Left kidney (tissue), 8 donors: ENCODE results near the gene DCAF8L1. TPM values are rescaled to one million over a fixed set of nuclear protein-coding genes. Genes with fewer than 3 reads are reported as not detected.
"Not testable (repeated sequence)": the region's sequence is repeated elsewhere in the genome, so short reads cannot be mapped to it uniquely, and the experiment has no call there.

ENCODE experiments used
- DNase-seq: peaks from one replicate; pipeline ENCODE4 v3.0.0-alpha.2; 2013
- long read RNA-seq, 8 donors: transcript quantifications; one replicate each; lab custom pipeline, GENCODE V29; 2026
- polyA plus RNA-seq: library from polyadenylated mRNA; unstranded; fragments of 120-200 nt; gene quantifications from one replicate; pipeline ENCODE4 v1.2.1, GENCODE V29; 2013; ENCODE audit not compliant: insufficient read length

The DCAF8L1 gene
- polyA plus RNA-seq = not detected
- long read RNA-seq, donor 1 = 0 reads
- long read RNA-seq, donor 2 = 0 reads
- long read RNA-seq, donor 3 = 0 reads
- long read RNA-seq, donor 4 = 0 reads
- long read RNA-seq, donor 5 = 0 reads
- long read RNA-seq, donor 6 = 0 reads
- long read RNA-seq, donor 7 = 0 reads
- long read RNA-seq, donor 8 = 0 reads

- DNase-seq = no peak
Observed at GRCh38 chrX:27981349-27981748, at the start of gene DCAF8L1. Gene DCAF8L1, minus strand, starts transcription at chrX:27981449. Its CDS starts 115 bp downstream, at chrX:27981334.

GRCh38 chrX:28022371-28022770 is 41.1 kb upstream of the DCAF8L1 start:
- no peak for DNase-seq

DNA sequence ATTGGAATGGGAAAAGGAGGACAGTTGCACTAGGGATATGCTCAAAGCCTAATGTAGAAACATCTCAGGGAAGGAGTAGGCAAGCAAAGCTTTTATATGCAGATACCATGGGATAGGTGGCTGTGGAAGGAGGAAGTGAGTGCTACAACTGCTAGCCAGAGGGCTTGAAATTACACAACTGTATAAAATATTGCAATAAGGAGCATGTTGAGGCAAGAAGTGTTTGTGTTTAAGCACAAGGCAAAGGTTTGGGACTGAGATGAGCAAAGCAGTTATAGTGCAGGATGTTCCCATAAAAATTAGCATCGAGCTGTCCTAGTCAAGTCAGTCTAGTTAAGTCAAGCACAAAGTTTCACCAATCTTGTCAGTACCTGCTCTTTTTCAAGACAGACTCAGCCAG is 35.6 kb upstream of the DCAF8L1 start:
- DNase-seq = no peak

GRCh38 chrX:28015993-28016392 is 34.7 kb upstream of the DCAF8L1 start:
- no peak for DNase-seq

GRCh38 chrX:28010875-28011274 is 29.6 kb upstream of the DCAF8L1 start:
- DNase-seq = no peak

DNA sequence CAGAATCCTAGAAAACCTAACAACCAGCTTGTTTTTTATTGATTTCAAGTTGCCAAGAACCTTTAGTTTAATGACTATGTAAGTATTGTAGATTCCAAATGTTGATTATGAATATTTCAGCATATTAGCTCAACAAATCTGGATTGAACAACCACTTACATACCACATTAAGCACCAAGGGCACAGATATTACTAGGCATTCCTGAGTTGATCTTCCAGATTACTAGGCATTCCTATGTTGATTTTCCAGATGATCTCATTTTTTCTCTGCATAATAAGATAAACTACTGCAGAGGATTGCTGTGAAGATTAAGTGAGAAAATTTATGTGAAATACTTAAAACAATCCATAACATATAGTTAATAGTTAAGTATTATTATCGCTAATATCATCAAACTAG is 17.4 kb upstream of the DCAF8L1 start:
- no peak for DNase-seq

DNA sequence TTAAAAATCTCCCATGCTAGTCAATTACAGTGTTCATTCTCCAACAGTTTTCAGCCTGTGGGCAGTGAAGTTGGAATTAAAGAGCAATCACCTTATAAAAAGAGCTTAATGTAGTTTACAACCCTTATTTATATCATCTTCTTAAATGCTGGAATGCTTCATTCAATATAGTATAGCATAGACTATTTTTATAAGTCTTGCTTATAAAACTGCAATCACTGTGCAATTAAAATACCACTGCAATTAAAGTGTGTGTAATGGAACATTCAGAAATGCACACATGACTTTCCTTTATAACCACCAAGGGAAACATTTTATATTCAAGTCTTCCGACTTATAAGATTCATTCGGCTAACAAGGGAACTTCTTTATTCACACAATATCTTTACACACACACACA is 16.4 kb upstream of the DCAF8L1 start:
- no peak for DNase-seq

DNA sequence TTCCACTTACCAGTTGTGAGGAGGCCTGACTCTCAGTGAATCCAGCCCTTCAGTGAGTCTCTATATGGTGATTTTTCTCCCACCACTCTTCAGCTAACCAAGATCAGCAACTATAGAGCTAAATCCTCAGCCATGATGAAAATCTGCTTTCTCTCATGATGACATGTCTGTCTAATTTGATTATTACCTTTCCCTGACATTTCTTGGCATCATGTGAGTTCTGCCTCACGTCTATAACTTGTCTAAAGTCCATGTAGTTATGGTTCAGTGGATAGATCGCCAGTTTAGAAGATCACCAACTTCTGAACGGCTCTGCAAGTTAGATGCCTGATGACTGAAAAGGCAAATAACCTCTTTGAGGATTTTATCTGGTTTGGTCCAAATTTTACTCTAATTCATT is 14.9 kb upstream of the DCAF8L1 start:
- DNase-seq = no peak

- DNase-seq = no peak
Observed at GRCh38 chrX:27995611-27996010, 14.4 kb upstream of the DCAF8L1 start.

DNA sequence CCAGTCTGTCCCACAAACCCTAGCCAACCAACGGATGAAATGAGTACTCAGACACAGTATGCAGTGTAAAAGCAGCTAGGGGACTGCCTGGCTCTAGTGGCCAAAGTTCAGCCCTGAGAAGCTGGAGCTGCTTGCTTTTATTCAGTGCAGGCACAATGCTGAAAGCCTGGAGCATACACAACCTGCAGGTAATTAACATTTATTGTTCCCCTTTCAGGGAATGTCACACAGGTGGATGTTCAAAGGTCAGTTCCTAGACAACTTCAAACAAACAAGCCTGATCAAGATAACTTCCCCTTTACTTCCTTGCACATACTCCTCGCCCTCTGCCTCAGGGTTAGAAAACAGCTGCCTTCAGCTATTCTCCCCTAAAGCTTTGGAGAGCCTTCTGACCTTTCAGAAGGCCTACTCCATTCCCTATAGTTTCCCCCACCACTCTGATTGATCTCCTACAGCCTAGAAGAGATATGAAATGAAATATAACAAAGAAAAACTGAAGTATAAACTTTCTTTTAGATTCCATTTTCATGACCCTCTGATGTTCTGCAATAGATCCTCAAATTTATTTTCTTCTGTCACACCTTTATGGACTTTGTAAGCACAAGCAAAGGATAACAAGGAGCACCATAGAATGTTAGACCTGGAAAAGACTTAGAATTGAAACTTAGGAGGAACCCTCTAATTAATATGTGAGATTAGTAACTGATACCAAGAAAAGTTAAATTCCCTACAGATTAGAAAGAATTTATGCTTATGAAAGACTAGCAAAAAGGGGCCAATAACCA is 6.8 kb upstream of the DCAF8L1 start:
- no peak for DNase-seq

GRCh38 chrX:27976934-27977333 is 4.3 kb downstream of the DCAF8L1 start:
- DNase-seq = not testable (repeated sequence)

DNA sequence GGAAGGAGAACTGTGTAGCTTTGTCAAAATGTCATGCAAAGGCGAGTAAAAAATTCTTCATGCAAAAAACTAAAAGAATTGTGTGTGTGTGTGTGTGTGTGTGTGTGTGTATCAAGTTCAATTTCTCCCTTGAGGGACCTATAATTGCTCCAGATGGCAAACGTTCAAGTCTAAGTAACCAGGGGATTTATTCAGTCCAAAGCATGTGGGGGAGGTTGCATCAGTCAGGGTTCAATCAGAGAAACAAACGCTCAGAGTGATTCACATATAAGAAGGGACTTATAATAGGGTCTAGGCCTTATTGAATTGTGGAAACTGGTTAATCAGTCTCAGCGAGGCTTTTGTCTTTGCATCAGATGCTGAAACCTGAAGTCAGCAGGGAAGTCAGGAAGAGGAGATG is 5.0 kb downstream of the DCAF8L1 start:
- DNase-seq = no peak

DNA sequence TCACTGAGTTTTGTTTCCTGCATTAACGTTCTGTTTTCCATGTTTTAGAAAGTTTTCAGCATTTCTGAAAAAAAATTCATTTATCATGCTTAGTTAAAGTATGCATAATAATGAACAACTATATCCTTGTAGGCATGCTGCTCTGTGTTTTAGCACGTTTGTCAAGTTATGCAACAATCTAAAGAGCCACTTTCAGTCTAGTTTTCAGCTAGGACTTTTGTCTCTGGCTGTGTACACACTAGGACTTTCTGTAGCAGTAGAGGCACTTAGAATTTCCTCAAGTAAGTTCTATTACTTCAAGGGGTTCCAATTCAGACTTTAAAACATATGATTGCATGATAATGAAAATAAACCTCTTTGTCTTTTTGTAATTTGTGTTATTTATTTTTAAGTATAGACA is 12.4 kb downstream of the DCAF8L1 start:
- no peak for DNase-seq

DNA sequence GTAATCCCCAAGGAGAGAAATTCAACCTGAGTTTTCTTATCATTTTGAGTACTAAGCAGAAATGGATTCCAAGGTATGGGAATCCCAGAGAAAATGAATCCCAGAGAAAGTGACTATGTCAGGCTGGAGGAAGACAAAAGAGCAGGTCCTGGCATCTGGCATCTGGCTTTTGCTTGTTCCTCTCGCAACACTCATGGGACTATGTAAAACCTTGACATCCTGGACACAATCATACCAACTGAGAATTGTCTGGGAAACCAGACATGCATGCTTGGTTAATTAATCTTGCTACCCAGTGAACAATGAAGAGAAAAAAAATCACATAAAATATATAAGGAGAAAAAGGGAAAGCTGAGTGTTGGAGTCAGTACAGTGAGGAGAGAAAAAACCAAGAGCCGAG is 12.9 kb downstream of the DCAF8L1 start:
- no peak for DNase-seq

DNA sequence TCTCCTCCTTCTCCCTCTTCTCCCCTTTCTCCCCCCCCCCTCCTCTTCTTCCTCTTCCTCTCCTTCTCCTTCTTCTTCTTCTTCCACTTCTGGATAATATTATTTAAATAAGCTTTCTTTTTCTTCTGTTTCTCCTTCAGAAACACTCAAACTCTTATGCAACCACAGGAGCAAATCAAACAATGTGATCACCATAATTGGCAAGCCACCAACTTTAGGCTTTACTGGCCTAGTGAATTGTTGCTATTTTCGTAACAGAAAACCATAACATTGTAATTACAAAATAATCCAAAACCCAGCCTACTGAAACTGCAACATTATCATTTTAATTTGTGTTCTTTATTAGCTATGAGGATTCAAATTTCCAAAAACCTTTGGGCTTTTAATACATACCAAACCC is 14.3 kb downstream of the DCAF8L1 start:
- DNase-seq = no peak

DNA sequence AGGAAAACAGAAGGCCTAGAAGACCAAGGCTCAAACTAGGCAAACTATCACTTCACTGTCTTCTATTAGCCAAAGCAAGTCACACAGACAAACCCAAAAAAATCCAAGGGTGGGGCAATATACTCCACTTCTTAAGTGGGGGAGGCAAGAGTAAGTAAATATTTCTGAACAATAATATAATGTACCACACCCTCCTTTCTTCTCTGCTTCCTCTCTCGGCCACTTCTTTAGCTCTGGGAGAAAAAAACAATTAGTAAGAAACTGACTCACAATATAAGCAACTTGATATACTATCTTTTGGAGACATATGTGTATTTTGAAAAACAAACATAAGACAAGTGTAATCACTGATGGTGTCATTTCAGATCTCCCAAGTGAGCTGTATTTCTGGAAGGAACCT is 14.8 kb downstream of the DCAF8L1 start:
- no peak for DNase-seq

DNA sequence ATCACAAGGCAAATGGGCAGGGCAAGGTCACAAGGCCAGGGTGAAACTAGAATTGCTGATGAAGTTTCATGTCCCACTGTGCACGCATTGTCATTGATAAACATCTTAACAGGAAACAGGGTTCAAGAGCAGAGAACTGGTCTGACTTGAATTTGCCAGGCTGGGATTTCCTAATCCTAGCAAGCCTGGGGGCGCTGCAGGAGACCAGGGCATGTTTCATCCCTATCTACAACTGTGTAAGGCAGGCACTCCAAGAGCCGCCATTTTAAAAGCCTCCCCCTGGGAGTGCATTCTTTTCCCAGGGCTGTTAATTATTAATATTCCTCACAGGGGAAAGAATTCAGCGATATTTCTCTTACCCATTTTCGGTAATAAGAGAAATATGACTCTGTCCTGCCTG is 15.9 kb downstream of the DCAF8L1 start:
- not testable (repeated sequence) for DNase-seq

GRCh38 chrX:27964432-27964831 is 16.8 kb downstream of the DCAF8L1 start:
- no peak for DNase-seq

- DNase-seq = not testable (repeated sequence)
Observed at GRCh38 chrX:27960410-27960809, 20.8 kb downstream of the DCAF8L1 start.

DNA sequence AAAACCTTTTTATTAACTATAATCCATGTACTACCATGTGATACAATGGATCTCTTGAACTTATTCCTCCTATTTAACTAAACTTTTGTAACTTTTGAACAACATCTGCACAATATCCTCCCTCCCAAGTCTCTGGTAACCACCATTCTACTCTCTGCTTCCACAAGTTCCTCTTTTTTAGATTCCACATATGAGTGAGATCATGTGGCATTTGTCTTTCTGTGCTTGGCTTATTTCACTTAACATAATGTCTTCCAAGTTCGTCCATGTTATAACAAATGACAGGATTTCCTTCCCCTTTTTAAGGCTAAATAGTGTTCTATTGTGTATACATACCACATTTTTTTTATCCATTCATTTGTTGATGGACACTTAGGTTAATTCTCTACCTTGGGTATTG is 28.1 kb downstream of the DCAF8L1 start:
- DNase-seq = no peak

DNA sequence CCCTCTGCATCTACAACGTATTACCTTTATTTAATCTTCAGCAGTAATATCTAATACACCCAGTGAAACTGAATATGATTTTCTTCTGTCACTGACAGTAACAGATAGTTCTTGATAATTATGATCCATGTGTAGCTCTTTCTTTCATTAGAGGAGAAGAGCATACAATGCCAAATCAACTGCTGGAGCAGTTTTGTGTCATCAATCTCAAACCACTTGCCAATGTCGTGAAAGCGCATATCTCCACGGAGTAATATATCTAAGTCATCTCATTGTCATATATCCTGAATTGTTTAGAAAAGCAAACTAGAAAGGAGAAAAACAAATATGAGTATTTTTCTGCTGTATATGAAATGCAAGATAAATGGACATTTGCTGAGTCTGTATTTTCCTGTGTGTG is 47.9 kb downstream of the DCAF8L1 start:
- DNase-seq = no peak
